Natural killer cell (primary cell): ENCODE measurements around the gene NRG3. TPM values are rescaled to one million over a fixed set of nuclear protein-coding genes. Genes with fewer than 3 reads are reported as not detected.

Experiments used
- ATAC-seq, 3 donors: fragments of 150-1000 bp in 2 of 3; fragments of 200-7000 bp in 1 of 3; cut with Tn5 transposase; 1 replicate in 1 of 3; 2 replicates in 2 of 3; pipeline ENCODE4 v1.10.0; 2021; ENCODE audit warnings: mild to moderate bottlenecking in 2 of 3, moderate library complexity in 2 of 3
- DNase-seq, 2 donors: peaks; one replicate each; pipeline versions ENCODE4 v3.0.0 to v3.0.0-alpha.2; 2013 to 2021; ENCODE audit warnings: mixed read lengths in 1 of 2
- H3K27ac ChIP-seq: one replicate; pipeline ENCODE4 v1.5.1; 2013; ENCODE audit warnings: mild to moderate bottlenecking, low read length
- H3K27me3 ChIP-seq: one replicate; pipeline ENCODE4 v1.6.1; 2013; ENCODE audit warnings: low read length; ENCODE audit not compliant: control insufficient read depth, insufficient read depth
- H3K36me3 ChIP-seq: one replicate; pipeline ENCODE4 v1.6.1; 2013; ENCODE audit warnings: low read length; ENCODE audit not compliant: control insufficient read depth, insufficient read depth
- H3K4me1 ChIP-seq: one replicate; pipeline ENCODE4 v1.6.1; 2013; ENCODE audit warnings: low read length; ENCODE audit not compliant: control insufficient read depth, insufficient read depth
- H3K4me3 ChIP-seq: one replicate; pipeline ENCODE4 v1.5.1; 2013; ENCODE audit warnings: low read length
- H3K9me3 ChIP-seq: one replicate; pipeline ENCODE4 v1.6.1; 2013; ENCODE audit warnings: low read length; ENCODE audit not compliant: control insufficient read depth, insufficient read depth
- H3K27ac Mint-ChIP-seq, 2 donors: one replicate each; pipeline ENCODE4 v1.8.0; 2022; ENCODE audit warnings: mild to moderate bottlenecking in 2 of 2, mixed read lengths in 2 of 2, moderate library complexity in 1 of 2
- H3K27me3 Mint-ChIP-seq, 2 donors: one replicate each; pipeline ENCODE4 v1.8.0; 2022; ENCODE audit warnings: low read depth in 2 of 2, mixed read lengths in 2 of 2
- H3K36me3 Mint-ChIP-seq: one replicate; pipeline ENCODE4 v1.8.0; 2022; ENCODE audit warnings: mixed read lengths
- H3K4me1 Mint-ChIP-seq, 2 donors: one replicate each; pipeline ENCODE4 v1.8.0; 2022; ENCODE audit warnings: mixed read lengths in 2 of 2
- H3K4me3 Mint-ChIP-seq: one replicate; pipeline ENCODE4 v1.8.0; 2022; ENCODE audit warnings: mild to moderate bottlenecking, moderate library complexity, mixed read lengths
- H3K9me3 Mint-ChIP-seq, 2 donors: one replicate each; pipeline ENCODE4 v1.8.0; 2022; ENCODE audit warnings: mixed read lengths in 2 of 2
- CTCF ChIP-seq: fragments of 200-600 bp; IDR thresholded peaks from one replicate; pipeline ENCODE4 v1.8.0; 2022; ENCODE audit warnings: antibody characterized with exemption
- WGBS: methylation state at CpG from one replicate; pipeline ENCODE4 v1.1.7; 2013; ENCODE audit warnings: missing lambda C conversion rate; ENCODE audit not compliant: insufficient coverage; 5-methylcytosine and 5-hydroxymethylcytosine counted together
- intact Hi-C: fragments of 100-400 bp; cut with micrococcal nuclease; formaldehyde crosslinking; loops from one replicate; pipeline ENCODE4 v1.14.2; 2022
- total RNA-seq, 4 donors: library from RNA; stranded (reverse); fragments of 120-200 nt in 1 of 4; gene quantifications; one replicate each; pipeline versions ENCODE4 v1.2.3 to v1.2.4, GENCODE V29; 2013 to 2022

Gene NRG3
- total RNA-seq, 3 donors from 2014 or later (not counting 1 experiment from before 2014, with no cell fraction given): not detected

- Histone ChIP-seq H3K9me3 (no peaks in the 10 kb centered on the region), H3K4me3 (no peak overlapping the region), H3K4me1 (no peaks in the 10 kb centered on the region), H3K36me3 (no peaks in the 10 kb centered on the region), H3K27me3 (no peaks in the 10 kb centered on the region), H3K27ac (no peak overlapping the region)
- no peak for DNase-seq
- Mint-ChIP-seq H3K27me3 (no peaks in the 10 kb centered on the region), H3K9me3 (peaks cover 4 to 6% of the 10 kb centered on the region in 2 donors), H3K27ac (no peak overlapping the region), H3K36me3 (no peaks in the 10 kb centered on the region), H3K4me3 (no peak overlapping the region), H3K4me1 (no peaks in the 10 kb centered on the region)
- no peak for ATAC-seq
- intact Hi-C loops: no loop called here
- no peak for TF ChIP-seq CTCF
These were observed 785.2 kb downstream of the NRG3 start for GRCh38 chr10:82660205-82660604.

- Histone ChIP-seq H3K9me3 (no peaks in the 10 kb centered on the region), H3K27ac (no peak overlapping the region), H3K27me3 (no peaks in the 10 kb centered on the region), H3K4me1 (no peaks in the 10 kb centered on the region), H3K4me3 (no peak overlapping the region), H3K36me3 (no peaks in the 10 kb centered on the region)
- intact Hi-C loops: no loop called here
- no peak for TF ChIP-seq CTCF
- Mint-ChIP-seq H3K4me3 (no peak overlapping the region), H3K36me3 (no peaks in the 10 kb centered on the region), H3K27me3 (no peaks in the 10 kb centered on the region), H3K4me1 (no peaks in the 10 kb centered on the region), H3K27ac (no peak overlapping the region), H3K9me3 (peaks cover 4 to 6% of the 10 kb centered on the region in 2 donors)
- WGBS: 33% methylated on average over 1 of the region's 1 CpG
- no peak for DNase-seq
- no peak for ATAC-seq
These were observed 786.0 kb downstream of the NRG3 start for GRCh38 chr10:82660986-82661385.

DNA sequence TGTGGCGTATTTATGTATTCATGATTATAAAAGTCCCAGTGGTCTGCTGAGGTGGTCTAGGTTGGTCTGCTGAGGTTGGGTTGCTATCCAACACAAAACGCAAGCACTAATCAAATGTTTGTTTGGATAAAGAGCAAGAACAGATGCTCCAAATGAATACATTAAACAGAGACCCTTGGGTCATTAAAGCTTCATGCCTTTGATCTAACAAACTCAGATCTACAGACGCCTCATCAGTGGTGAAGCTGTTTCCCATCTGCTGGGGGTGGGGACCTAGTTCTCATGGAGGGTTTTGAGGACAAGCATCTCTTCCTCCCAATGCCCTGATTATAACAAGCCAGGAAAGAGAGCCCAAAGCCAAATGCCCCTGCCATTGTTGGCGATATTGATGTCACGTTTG is 786.7 kb downstream of the NRG3 start:
- Mint-ChIP-seq H3K36me3 (no peaks in the 10 kb centered on the region), H3K4me1 (no peaks in the 10 kb centered on the region), H3K27me3 (no peaks in the 10 kb centered on the region), H3K4me3 (no peak overlapping the region), H3K27ac (no peak overlapping the region), H3K9me3 (peaks cover 4 to 6% of the 10 kb centered on the region in 2 donors)
- no peak overlapping the region for H3K4me3 ChIP-seq
- DNase-seq (no peak), ATAC-seq (no peak)
- H3K36me3 ChIP-seq: no peaks in the 10 kb centered on the region
- WGBS: 86% methylated on average over 3 of the region's 5 CpGs
- no peaks in the 10 kb centered on the region for H3K4me1 ChIP-seq
- H3K27me3 ChIP-seq: no peaks in the 10 kb centered on the region
- intact Hi-C loops: no loop called here
- H3K9me3 ChIP-seq: no peaks in the 10 kb centered on the region
- no peak overlapping the region for H3K27ac ChIP-seq
- TF ChIP-seq CTCF: no peak

GRCh38 chr10:82668221-82668895 is 793.4 kb downstream of the NRG3 start:
- H3K9me3 Mint-ChIP-seq: peaks cover 13 to 20% of the 10 kb centered on the region in 2 donors
- intact Hi-C loops: no loop called here

More at GRCh38 chr10:82668221-82668895, 793.4 kb downstream of the NRG3 start:
- Mint-ChIP-seq H3K27ac (no peak overlapping the region), H3K4me3 (no peak overlapping the region), H3K27me3 (no peaks in the 10 kb centered on the region), H3K4me1 (no peaks in the 10 kb centered on the region), H3K36me3 (no peaks in the 10 kb centered on the region)
- Histone ChIP-seq H3K9me3 (no peaks in the 10 kb centered on the region), H3K27me3 (no peaks in the 10 kb centered on the region), H3K4me1 (no peaks in the 10 kb centered on the region), H3K4me3 (no peak overlapping the region), H3K36me3 (no peaks in the 10 kb centered on the region), H3K27ac (no peak overlapping the region)
- ATAC-seq: no peak
- no peak for TF ChIP-seq CTCF
- no peak for DNase-seq
- 73% methylated on average over 4 of the region's 4 CpGs for WGBS
